HG02678 (cell line): ENCODE results near the gene PARD3.
"Not testable (repeated sequence)": the region's sequence is repeated elsewhere in the genome, so short reads cannot be mapped to it uniquely, and the experiment has no call there.

Experiments
- ATAC-seq: cut with Tn5 transposase; IDR thresholded peaks from one replicate; pipeline ENCODE4 v1.9.1; 2021; ENCODE audit warnings: mild to moderate bottlenecking, moderate library complexity; ENCODE audit not compliant: unreplicated experiment

Gene PARD3

GRCh38 chr10:34800624-34801023 is 14.5 kb downstream of the PARD3 start:
- ATAC-seq: no peak

- no peak for ATAC-seq
Measured at GRCh38 chr10:34798654-34799053, 16.4 kb downstream of the PARD3 start.

- ATAC-seq: no peak
Measured at GRCh38 chr10:34797155-34797554, 17.9 kb downstream of the PARD3 start.

- no peak for ATAC-seq
Measured at GRCh38 chr10:34796133-34796532, 19.0 kb downstream of the PARD3 start.

- ATAC-seq: no peak
Measured at GRCh38 chr10:34795334-34795733, 19.8 kb downstream of the PARD3 start.

DNA sequence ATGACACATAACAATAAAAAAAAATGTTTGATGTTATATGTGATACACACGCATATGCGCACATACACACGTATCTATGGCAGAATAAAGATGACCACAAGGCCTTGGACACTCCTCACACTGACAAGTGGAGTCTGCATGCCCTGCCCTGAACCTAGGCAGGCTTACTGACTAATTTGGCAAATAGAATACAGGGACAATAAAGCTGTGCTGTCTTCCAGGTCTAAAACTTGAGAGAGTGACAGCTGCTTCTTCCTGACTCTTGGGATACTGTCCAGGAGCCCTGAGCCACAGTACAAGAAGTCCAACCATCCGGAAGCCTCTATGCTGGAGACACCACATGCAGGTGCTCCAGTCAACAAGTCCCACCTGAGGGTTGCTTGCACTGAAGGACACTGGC is 20.3 kb downstream of the PARD3 start:
- ATAC-seq: no peak

DNA sequence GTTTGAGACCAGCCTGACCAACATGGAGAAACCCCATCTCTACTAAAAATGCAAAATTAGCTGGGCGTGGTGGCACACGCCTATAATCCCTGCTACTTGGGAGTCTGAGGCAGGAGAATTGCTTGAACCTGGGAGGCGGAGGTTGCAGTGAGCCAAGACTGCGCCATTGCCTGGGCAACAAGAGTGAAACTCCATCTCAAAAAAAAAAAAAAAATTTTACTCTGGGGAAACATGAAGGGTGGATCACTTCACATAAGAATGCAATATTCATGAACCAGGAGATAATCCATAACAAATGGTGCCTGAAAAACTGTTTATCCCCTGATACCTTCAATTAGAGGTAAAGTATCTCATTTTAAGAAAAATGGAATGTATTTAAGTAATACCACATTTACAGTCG is 21.5 kb downstream of the PARD3 start:
- not testable (repeated sequence) for ATAC-seq

GRCh38 chr10:34792881-34793280 is 22.2 kb downstream of the PARD3 start:
- ATAC-seq: no peak

DNA sequence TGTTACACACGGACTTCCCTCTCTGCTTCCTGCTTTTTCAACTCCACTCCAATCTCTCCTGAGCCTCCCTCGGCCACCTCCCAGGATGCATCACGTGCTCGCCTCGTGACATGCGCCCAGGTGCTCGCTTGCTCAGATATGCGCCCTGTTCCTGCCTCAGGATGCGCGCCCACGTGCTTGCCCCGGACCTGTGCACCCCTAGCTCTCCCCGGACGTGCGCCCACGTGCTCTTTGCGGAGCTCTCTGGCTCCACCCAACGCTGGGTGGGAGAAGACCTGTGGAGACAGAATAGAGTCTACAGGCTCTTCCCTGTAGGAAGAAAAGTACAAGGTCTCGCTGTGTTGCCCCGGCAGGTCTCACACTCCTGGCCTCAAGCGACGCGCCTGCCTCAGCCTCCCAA is 23.1 kb downstream of the PARD3 start:
- ATAC-seq: no peak

GRCh38 chr10:34791228-34791627 is 23.9 kb downstream of the PARD3 start:
- no peak for ATAC-seq

DNA sequence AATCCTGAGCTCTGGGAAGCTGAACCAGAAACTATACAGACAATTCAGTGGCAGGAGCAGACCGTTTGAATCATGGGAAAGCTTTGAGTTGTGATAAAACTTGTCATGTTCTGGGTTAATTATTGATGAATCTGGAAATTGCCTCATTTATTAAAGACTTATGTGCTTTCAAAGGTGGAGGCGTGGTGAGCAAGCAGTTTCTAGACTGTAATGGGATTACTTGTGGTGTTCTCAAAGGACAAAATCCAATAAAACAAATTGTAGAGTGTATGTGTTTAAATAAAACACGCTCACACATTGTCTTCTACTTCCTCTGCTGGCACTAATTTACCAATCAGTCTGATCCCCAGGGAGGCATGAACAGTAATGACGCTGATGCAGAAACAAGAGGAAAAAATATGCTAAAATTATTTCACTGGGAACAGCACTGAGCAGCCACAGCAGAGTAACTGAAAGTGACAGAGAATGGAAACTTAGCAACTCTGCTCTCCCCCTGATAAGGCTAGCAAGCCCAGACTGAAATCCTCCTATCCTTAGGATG is 25.1 kb downstream of the PARD3 start:
- ATAC-seq: no peak

GRCh38 chr10:34786464-34786863 is 28.6 kb downstream of the PARD3 start:
- no peak for ATAC-seq

DNA sequence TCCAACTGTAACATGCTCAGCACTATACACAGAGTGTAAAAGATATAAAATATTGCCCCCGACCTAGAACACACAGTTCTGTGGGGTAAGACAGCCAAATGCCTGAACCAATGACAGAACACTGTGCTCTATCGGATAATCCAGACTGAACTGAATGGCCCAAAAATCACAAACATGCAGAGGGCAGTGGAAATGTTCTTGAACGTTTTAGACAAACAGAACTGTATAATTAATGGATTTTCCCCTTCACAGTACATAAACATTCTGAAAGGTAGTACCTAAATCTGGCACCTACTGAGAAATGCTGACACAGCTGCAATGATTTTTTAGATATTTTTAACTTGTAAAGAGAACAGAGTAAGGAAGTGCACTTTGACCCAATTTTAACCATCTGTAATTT is 33.4 kb downstream of the PARD3 start:
- ATAC-seq: no peak

DNA sequence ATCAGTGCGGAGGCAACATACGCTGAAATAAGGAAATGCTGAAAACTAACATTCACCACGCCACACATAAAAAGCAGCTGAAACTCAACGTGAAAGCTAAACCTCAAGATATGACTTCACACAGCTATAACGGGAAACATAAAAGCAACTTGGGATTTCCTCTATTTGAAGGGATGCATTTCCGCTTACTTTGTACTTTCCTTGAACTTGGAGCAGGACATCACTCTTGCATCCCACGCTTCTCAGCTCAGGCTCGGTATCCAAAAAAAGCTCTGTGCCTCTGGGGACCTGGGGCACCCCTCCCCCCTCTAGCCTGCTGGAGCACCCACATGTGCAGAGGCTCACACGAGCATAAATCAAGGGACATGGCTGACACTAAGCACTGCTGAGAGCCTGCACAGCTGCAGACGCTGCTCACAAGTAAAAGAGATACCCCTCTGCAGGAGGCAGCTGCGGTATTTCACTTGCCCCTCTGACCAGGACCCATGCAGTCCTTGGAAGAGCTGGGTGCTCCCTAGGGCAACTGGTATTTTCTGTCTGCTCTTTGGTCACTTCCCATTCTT is 34.2 kb downstream of the PARD3 start:
- ATAC-seq: peak; percentile 86

DNA sequence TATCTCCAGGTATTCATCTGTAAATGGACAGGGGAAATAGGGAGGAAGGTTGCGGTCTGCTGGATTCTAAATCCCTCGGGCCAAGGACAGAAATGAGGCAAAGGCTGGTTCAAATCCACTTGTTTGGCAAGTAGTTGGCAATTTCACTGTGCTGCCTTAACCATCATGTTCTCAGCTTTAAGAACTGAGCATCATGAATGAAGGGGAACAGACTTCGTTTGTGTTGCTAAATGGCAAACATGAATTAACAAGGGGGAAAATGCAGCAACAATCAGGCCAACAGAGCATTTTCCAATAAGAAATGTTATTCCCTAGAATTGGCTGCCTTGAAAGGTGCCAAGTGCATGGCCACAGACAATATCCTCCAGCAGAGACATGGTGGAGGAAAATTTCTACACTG is 36.9 kb downstream of the PARD3 start:
- ATAC-seq: no peak

GRCh38 chr10:34776090-34776690 is 38.9 kb downstream of the PARD3 start:
- no peak for ATAC-seq

DNA sequence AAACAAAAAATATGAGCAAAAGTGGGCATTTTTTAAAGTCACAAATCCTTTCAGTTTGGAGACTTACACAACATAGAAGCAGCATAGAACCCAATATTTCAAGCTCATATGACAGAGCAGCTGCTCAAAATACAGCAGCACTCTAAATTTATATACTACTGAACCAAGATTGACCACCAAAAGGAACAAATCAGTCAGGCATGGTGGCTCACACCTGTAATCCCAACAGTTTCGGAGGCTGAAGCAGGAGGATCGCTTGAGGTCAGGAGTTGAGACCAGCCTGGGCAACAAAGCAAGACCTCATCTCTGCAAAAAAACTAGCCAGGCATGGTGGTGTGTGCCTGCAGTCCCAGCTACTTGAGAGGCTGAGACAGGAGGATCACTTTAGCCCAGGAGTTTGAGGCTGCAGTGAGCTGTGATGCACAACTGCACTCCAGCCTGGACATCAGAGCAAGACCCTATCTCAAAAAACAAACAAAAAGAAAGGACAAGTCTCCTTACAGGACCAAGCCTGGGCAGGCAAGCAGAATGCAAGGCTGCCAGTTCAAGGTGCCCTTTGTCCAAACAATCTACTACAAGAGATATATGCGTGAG is 40.0 kb downstream of the PARD3 start:
- peak; percentile 44 for ATAC-seq

GRCh38 chr10:34773636-34774630 is 41.2 kb downstream of the PARD3 start:
- no peak for ATAC-seq

GRCh38 chr10:34771525-34771924 is 43.6 kb downstream of the PARD3 start:
- no peak for ATAC-seq

GRCh38 chr10:34771106-34771505 is 44.0 kb downstream of the PARD3 start:
- ATAC-seq: no peak

GRCh38 chr10:34769899-34770298 is 45.2 kb downstream of the PARD3 start:
- no peak for ATAC-seq
